IPS-15b (cell line): ENCODE results near the gene CLEC16A.

ENCODE experiments used
- H3K27me3 ChIP-seq: one replicate; pipeline ENCODE4 v1.6.1; 2013; ENCODE audit warnings: low read length; ENCODE audit not compliant: control insufficient read depth, insufficient read depth
- H3K36me3 ChIP-seq: one replicate; pipeline ENCODE4 v1.6.1; 2013; ENCODE audit warnings: low read length; ENCODE audit not compliant: control insufficient read depth, insufficient read depth
- H3K4me1 ChIP-seq: one replicate; pipeline ENCODE4 v1.6.1; 2013; ENCODE audit warnings: mild to moderate bottlenecking, low read length; ENCODE audit not compliant: control insufficient read depth, insufficient read depth
- H3K4me3 ChIP-seq: one replicate; pipeline ENCODE4 v1.5.1; 2013; ENCODE audit warnings: low read depth, low read length
- H3K9ac ChIP-seq: one replicate; pipeline ENCODE4 v1.6.1; 2013; ENCODE audit warnings: low read depth, mild to moderate bottlenecking, low read length
- H3K9me3 ChIP-seq: one replicate; pipeline ENCODE4 v1.6.1; 2013; ENCODE audit warnings: mild to moderate bottlenecking, low read length; ENCODE audit not compliant: control insufficient read depth, insufficient read depth

CLEC16A gene

GRCh38 chr16:11056090-11056992 is 112.0 kb downstream of the CLEC16A start:
- Histone ChIP-seq H3K9me3 (no peaks in the 10 kb centered on the region), H3K4me3 (no peak overlapping the region), H3K4me1 (peaks cover 4% of the 10 kb centered on the region), H3K27me3 (no peaks in the 10 kb centered on the region), H3K9ac (no peak overlapping the region), H3K36me3 (no peaks in the 10 kb centered on the region)

- no peak overlapping the region for H3K4me3 ChIP-seq
Measured at GRCh38 chr16:11056993-11057649, 112.8 kb downstream of the CLEC16A start.

GRCh38 chr16:11057711-11058345 is 113.5 kb downstream of the CLEC16A start:
- Histone ChIP-seq H3K9me3 (no peaks in the 10 kb centered on the region), H3K4me1 (no peaks in the 10 kb centered on the region), H3K36me3 (no peaks in the 10 kb centered on the region), H3K27me3 (no peaks in the 10 kb centered on the region), H3K4me3 (no peak overlapping the region), H3K9ac (no peak overlapping the region)

More at GRCh38 chr16:11056993-11057649, 112.8 kb downstream of the CLEC16A start:
- no peaks in the 10 kb centered on the region for H3K27me3 ChIP-seq
- H3K36me3 ChIP-seq, result no peaks in the 10 kb centered on the region
- H3K9me3 ChIP-seq, result no peaks in the 10 kb centered on the region
- H3K9ac ChIP-seq, result no peak overlapping the region
- no peaks in the 10 kb centered on the region for H3K4me1 ChIP-seq

GRCh38 chr16:11058832-11059231 is 114.5 kb downstream of the CLEC16A start:
- Histone ChIP-seq H3K9ac (no peak overlapping the region), H3K27me3 (no peaks in the 10 kb centered on the region), H3K4me3 (no peak overlapping the region), H3K4me1 (no peaks in the 10 kb centered on the region), H3K36me3 (no peaks in the 10 kb centered on the region), H3K9me3 (no peaks in the 10 kb centered on the region)

- Histone ChIP-seq H3K9me3 (no peaks in the 10 kb centered on the region), H3K4me1 (no peaks in the 10 kb centered on the region), H3K4me3 (no peak overlapping the region), H3K36me3 (no peaks in the 10 kb centered on the region), H3K27me3 (no peaks in the 10 kb centered on the region), H3K9ac (no peak overlapping the region)
Measured at GRCh38 chr16:11059588-11059987, 115.2 kb downstream of the CLEC16A start.

GRCh38 chr16:11060364-11060763 is 116.0 kb downstream of the CLEC16A start:
- no peak overlapping the region for H3K9ac ChIP-seq

GRCh38 chr16:11060842-11061241 is 116.5 kb downstream of the CLEC16A start:
- no peaks in the 10 kb centered on the region for H3K27me3 ChIP-seq
- H3K9me3 ChIP-seq, result no peaks in the 10 kb centered on the region
- H3K4me1 ChIP-seq, result no peaks in the 10 kb centered on the region
- no peak overlapping the region for H3K4me3 ChIP-seq
- no peak overlapping the region for H3K9ac ChIP-seq
- no peaks in the 10 kb centered on the region for H3K36me3 ChIP-seq

More at GRCh38 chr16:11060364-11060763, 116.0 kb downstream of the CLEC16A start:
- Histone ChIP-seq H3K9me3 (no peaks in the 10 kb centered on the region), H3K27me3 (no peaks in the 10 kb centered on the region), H3K4me1 (no peaks in the 10 kb centered on the region), H3K36me3 (no peaks in the 10 kb centered on the region), H3K4me3 (no peak overlapping the region)

- no peak overlapping the region for H3K4me3 ChIP-seq
- peaks cover 4% of the 10 kb centered on the region for H3K36me3 ChIP-seq
- no peaks in the 10 kb centered on the region for H3K4me1 ChIP-seq
- no peak overlapping the region for H3K9ac ChIP-seq
- no peaks in the 10 kb centered on the region for H3K9me3 ChIP-seq
- H3K27me3 ChIP-seq, result no peaks in the 10 kb centered on the region
Measured at GRCh38 chr16:11061629-11062270, 117.4 kb downstream of the CLEC16A start.

- Histone ChIP-seq H3K4me1 (no peaks in the 10 kb centered on the region), H3K4me3 (no peak overlapping the region), H3K9ac (no peak overlapping the region), H3K9me3 (no peaks in the 10 kb centered on the region), H3K27me3 (no peaks in the 10 kb centered on the region), H3K36me3 (peaks cover 4% of the 10 kb centered on the region)
Measured at GRCh38 chr16:11063448-11064201, 119.3 kb downstream of the CLEC16A start.

- no peak overlapping the region for H3K9ac ChIP-seq
- no peaks in the 10 kb centered on the region for H3K9me3 ChIP-seq
Measured at GRCh38 chr16:11064202-11064540, 119.8 kb downstream of the CLEC16A start.

GRCh38 chr16:11064851-11065250 is 120.5 kb downstream of the CLEC16A start:
- Histone ChIP-seq H3K36me3 (peaks cover 4% of the 10 kb centered on the region), H3K27me3 (no peaks in the 10 kb centered on the region), H3K9ac (no peak overlapping the region), H3K4me1 (no peaks in the 10 kb centered on the region), H3K4me3 (no peak overlapping the region), H3K9me3 (no peaks in the 10 kb centered on the region)

More at GRCh38 chr16:11064202-11064540, 119.8 kb downstream of the CLEC16A start:
- Histone ChIP-seq H3K36me3 (peaks cover 4% of the 10 kb centered on the region), H3K4me3 (no peak overlapping the region), H3K4me1 (no peaks in the 10 kb centered on the region), H3K27me3 (no peaks in the 10 kb centered on the region)
